B cell (primary cell): Measurements from ENCODE around the gene YIPF5. TPM values are rescaled to one million over a fixed set of nuclear protein-coding genes. Genes with fewer than 3 reads are reported as not detected.

Experiments used
- ATAC-seq: fragments of 200-7000 bp; cut with Tn5 transposase; one replicate; pipeline ENCODE4 v1.10.0; 2021; ENCODE audit warnings: low read depth, mild to moderate bottlenecking, moderate number of reproducible peaks, moderate library complexity
- CTCF ChIA-PET: fragments of 350-600 bp; sonication (Branson Sonifier 250); formaldehyde crosslinking; loops from one replicate; lab custom pipeline; 2021; ENCODE audit warnings: antibody characterized with exemption, inconsistent platforms; lab: Charles Lee
- POLR2A ChIA-PET: fragments of 350-600 bp; sonication (Branson Sonifier 250); formaldehyde crosslinking; loops from one replicate; lab custom pipeline; 2021; ENCODE audit warnings: antibody characterized with exemption; lab: Charles Lee
- DNase-seq: peaks from one replicate; pipeline ENCODE4 v3.0.0; 2013
- H2AFZ ChIP-seq: 2 replicates; pipeline ENCODE4 v1.6.1; 2012; ENCODE audit warnings: mild to moderate bottlenecking, low read depth, low read length; ENCODE audit not compliant: insufficient read depth, poor library complexity, severe bottlenecking
- H3K27ac ChIP-seq, 2 donors: 1 replicate in 1 of 2; 2 replicates in 1 of 2; pipeline ENCODE4 v1.5.1; 2012 to 2013; ENCODE audit warnings: low read length in 2 of 2, mild to moderate bottlenecking in 2 of 2, moderate library complexity in 1 of 2
- H3K27me3 ChIP-seq, 4 experiments: fragments of 200-600 bp in 1 of 4; sonication (generic) in 1 of 4; replicated peaks in 1 of 4; 1 replicate in 2 of 4; 2 replicates in 2 of 4; pipeline versions ENCODE4 v1.6.1 to v1.7.0; 2013 to 2016; ENCODE audit warnings: low read length in 3 of 4, mild to moderate bottlenecking in 2 of 4, mixed read lengths in 1 of 4, moderate library complexity in 1 of 4; ENCODE audit not compliant: insufficient read depth in 4 of 4, control insufficient read depth in 3 of 4; ENCODE audit errors: control extremely low read depth in 1 of 4
- H3K36me3 ChIP-seq, 2 experiments: replicated peaks in 1 of 2; 1 replicate in 1 of 2; 2 replicates in 1 of 2; pipeline versions ENCODE4 v1.6.1 to v1.7.1; 2013; ENCODE audit warnings: low read length in 1 of 2; ENCODE audit not compliant: insufficient read depth in 2 of 2, control insufficient read depth in 1 of 2; ENCODE audit errors: control extremely low read depth in 1 of 2, extremely low read depth in 1 of 2
- H3K4me1 ChIP-seq, 2 donors: fragments of 200-600 bp in 1 of 2; sonication (generic) in 1 of 2; 1 replicate in 1 of 2; 2 replicates in 1 of 2; pipeline versions ENCODE4 v1.5.1 to v1.6.1; 2013 to 2017; ENCODE audit warnings: low read length in 2 of 2; ENCODE audit not compliant: control insufficient read depth in 2 of 2, insufficient read depth in 2 of 2
- H3K4me2 ChIP-seq: replicated peaks from 2 replicates; pipeline ENCODE3; 2012; ENCODE audit warnings: mild to moderate bottlenecking, low read depth, low read length; ENCODE audit not compliant: poor library complexity, severe bottlenecking
- H3K4me3 ChIP-seq, 5 experiments: fragments of 200-600 bp in 1 of 5; sonication (generic) in 1 of 5; 1 replicate in 3 of 5; 2 replicates in 2 of 5; pipeline versions ENCODE4 v1.5.1 to v1.7.0; 2011 to 2016; ENCODE audit warnings: low read length in 4 of 5, mild to moderate bottlenecking in 4 of 5, low read depth in 2 of 5, control low read depth in 1 of 5, moderate library complexity in 1 of 5; ENCODE audit not compliant: insufficient read depth in 1 of 5; ENCODE audit errors: control extremely low read depth in 1 of 5, extremely low read depth in 1 of 5
- H3K79me2 ChIP-seq: fragments of 200-600 bp; sonication (generic); one replicate; pipeline ENCODE4 v1.6.0; 2016; ENCODE audit warnings: low read length; ENCODE audit not compliant: control insufficient read depth, insufficient read depth
- H3K9ac ChIP-seq: fragments of 200-600 bp; sonication (generic); 2 replicates; pipeline ENCODE4 v1.6.1; 2017; ENCODE audit warnings: mild to moderate bottlenecking, low read length, moderate library complexity
- H3K9me3 ChIP-seq, 3 donors: one replicate each; pipeline versions ENCODE4 v1.6.1 to v1.7.1; 2013; ENCODE audit warnings: low read length in 2 of 3; ENCODE audit not compliant: control insufficient read depth in 2 of 3, insufficient read depth in 1 of 3; ENCODE audit errors: control extremely low read depth in 1 of 3
- H4K20me1 ChIP-seq: 2 replicates; pipeline ENCODE4 v1.6.0; 2012; ENCODE audit warnings: mild to moderate bottlenecking, low read length; ENCODE audit not compliant: insufficient read depth, control insufficient read depth, poor library complexity, severe bottlenecking
- H3K27ac Mint-ChIP-seq: one replicate; pipeline ENCODE4 v1.8.0; 2021; ENCODE audit warnings: mixed read lengths
- H3K27me3 Mint-ChIP-seq: one replicate; pipeline ENCODE4 v1.8.0; 2021; ENCODE audit warnings: mixed read lengths
- H3K4me1 Mint-ChIP-seq: one replicate; pipeline ENCODE4 v1.8.0; 2021; ENCODE audit warnings: mixed read lengths
- H3K4me3 Mint-ChIP-seq: one replicate; pipeline ENCODE4 v1.8.0; 2021; ENCODE audit warnings: mixed read lengths
- H3K9me3 Mint-ChIP-seq: one replicate; pipeline ENCODE4 v1.8.0; 2022; ENCODE audit warnings: mixed read lengths; ENCODE audit not compliant: insufficient read depth
- CTCF ChIP-seq: fragments of 200-600 bp; IDR thresholded peaks from one replicate; pipeline ENCODE4 v1.8.0; 2022; ENCODE audit warnings: antibody characterized with exemption, mild to moderate bottlenecking
- EZH2 ChIP-seq: IDR thresholded peaks from 2 replicates; pipeline ENCODE4 v1.6.1; 2012; ENCODE audit warnings: borderline replicate concordance, low read depth, mild to moderate bottlenecking, moderate library complexity, low read length; ENCODE audit not compliant: insufficient read depth, poor library complexity, severe bottlenecking
- WGBS: methylation state at CpG from one replicate; pipeline ENCODE4 v1.1.5; 2013; ENCODE audit warnings: missing lambda C conversion rate; ENCODE audit not compliant: insufficient coverage; 5-methylcytosine and 5-hydroxymethylcytosine counted together
- intact Hi-C: fragments of 100-400 bp; cut with micrococcal nuclease; formaldehyde crosslinking; loops from one replicate; pipeline ENCODE4 v1.10.0; 2022
- polyA plus RNA-seq: library from polyadenylated mRNA; depleted of rRNA; stranded (reverse); fragments of >200 nt; gene quantifications from 2 replicates; pipeline ENCODE4 v1.2.3, GENCODE V29; 2012
- total RNA-seq, 2 donors: library from RNA; stranded (reverse); fragments of 120-200 nt in 1 of 2; gene quantifications; 1 replicate in 1 of 2; 2 replicates in 1 of 2; pipeline versions ENCODE4 v1.2.3 to v1.2.4, GENCODE V29; 2013 to 2022

The YIPF5 gene
- total and polyA plus RNA-seq, 2 donors (not counting 1 experiment from before 2014, with no cell fraction given) = 7.2 to 24.0 TPM

GRCh38 chr5:144166696-144167095 is 3.8 kb downstream of the YIPF5 start:
- Histone ChIP-seq H3K79me2 (peaks cover 34% of the 10 kb centered on the region), H4K20me1 (peaks cover 4% of the 10 kb centered on the region), H3K9ac (no peak overlapping the region), H3K4me2 (no peak overlapping the region), H3K4me1 (peaks cover 13 to 15% of the 10 kb centered on the region in 2 donors), H3K9me3 (no peaks in the 10 kb centered on the region), H3K27ac (no peak overlapping the region), H3K36me3 (peaks cover 11 to 57% of the 10 kb centered on the region in 2 experiments), H2AFZ (no peak overlapping the region), H3K4me3 (no peak overlapping the region), H3K27me3 (no peaks in the 10 kb centered on the region)
- DNase-seq = no peak
- intact Hi-C loops = no loop called here
- no peaks in the 10 kb centered on the region for H3K9me3 Mint-ChIP-seq
- no peak overlapping the region for H3K27ac Mint-ChIP-seq
- no peak for TF ChIP-seq CTCF
- no peak for TF ChIP-seq EZH2
- WGBS = no CpG with 5 or more reads among the region's 1 CpG
- no peak for ATAC-seq
- no peak overlapping the region for H3K4me3 Mint-ChIP-seq
- H3K27me3 Mint-ChIP-seq = no peaks in the 10 kb centered on the region
- H3K4me1 Mint-ChIP-seq = peaks cover 30% of the 10 kb centered on the region
- ChIA-PET POLR2A (no interaction called here), CTCF (interaction anchor here (2.6 kb wide), 1 partner anchor 26 kb away, joined by 9 read pairs; no protein-coding TSS in a partner anchor)

DNA sequence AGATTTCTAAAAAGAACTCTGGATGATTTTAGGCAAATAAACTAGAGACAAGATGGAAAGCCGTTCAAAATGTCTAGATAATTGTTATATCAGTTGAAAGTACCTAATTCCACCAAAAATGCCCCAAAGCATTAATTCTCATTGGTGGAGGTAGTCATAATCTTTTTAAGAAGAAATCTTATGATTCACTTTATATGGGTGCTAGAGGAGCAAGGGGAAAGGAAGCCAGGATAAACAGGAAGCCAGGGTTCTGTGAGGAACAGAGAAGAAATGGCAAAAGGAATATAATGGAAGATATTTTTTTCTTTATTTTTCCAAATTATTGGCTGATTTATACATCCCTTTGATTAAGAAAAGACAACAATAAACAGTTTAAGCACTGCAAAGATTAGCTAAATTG is 7.8 kb downstream of the YIPF5 start:
- Histone ChIP-seq H3K79me2 (peaks cover 5% of the 10 kb centered on the region), H3K9me3 (no peaks in the 10 kb centered on the region), H3K4me2 (no peak overlapping the region), H2AFZ (no peak overlapping the region), H3K9ac (no peak overlapping the region), H3K27me3 (no peaks in the 10 kb centered on the region), H3K27ac (no peak overlapping the region), H3K4me1 (no peaks in the 10 kb centered on the region), H4K20me1 (peaks cover 4% of the 10 kb centered on the region), H3K36me3 (peaks cover 17 to 49% of the 10 kb centered on the region in 2 experiments), H3K4me3 (no peak overlapping the region)
- intact Hi-C loops = no loop called here
- TF ChIP-seq EZH2 (no peak), CTCF (no peak)
- Mint-ChIP-seq H3K4me1 (no peaks in the 10 kb centered on the region), H3K27ac (no peak overlapping the region), H3K27me3 (no peaks in the 10 kb centered on the region), H3K9me3 (no peaks in the 10 kb centered on the region), H3K4me3 (no peak overlapping the region)
- no CpG with 5 or more reads among the region's 1 CpG for WGBS
- POLR2A ChIA-PET = no interaction called here
- CTCF ChIA-PET = interaction anchor here (1.2 kb wide), 1 partner anchor 19 kb away, joined by 3 read pairs; no protein-coding TSS in a partner anchor
- ATAC-seq = no peak
- no peak for DNase-seq
